ENCODE results near the gene ZNF445.
"Not testable (repeated sequence)": the region's sequence is repeated elsewhere in the genome, so short reads cannot be mapped to it uniquely, and the experiment has no call there.

The ZNF445 gene

GRCh38 chr3:44476963-44477311, 533 bp downstream of the ZNF445 start:
- DNase-seq: no peak

- no peak for DNase-seq
Measured at GRCh38 chr3:44476181-44476611, 1.3 kb downstream of the ZNF445 start.

GRCh38 chr3:44474886-44475285, 2.6 kb downstream of the ZNF445 start:
- DNase-seq: not testable (repeated sequence)

- DNase-seq: no peak
Measured at GRCh38 chr3:44470430-44470829, 7.0 kb downstream of the ZNF445 start.

- no peak for DNase-seq
Measured at GRCh38 chr3:44469914-44470313, 7.6 kb downstream of the ZNF445 start.

GRCh38 chr3:44468572-44469520, 8.6 kb downstream of the ZNF445 start:
- DNase-seq: peak in 2 of 56 donors; percentile 1 to 2

- DNase-seq: not testable (repeated sequence)
Measured at GRCh38 chr3:44468099-44468537, 9.4 kb downstream of the ZNF445 start.

- DNase-seq: no peak
Measured at GRCh38 chr3:44467241-44467640, 10.2 kb downstream of the ZNF445 start.

- DNase-seq: not testable (repeated sequence)
Measured at GRCh38 chr3:44464920-44465319, 12.6 kb downstream of the ZNF445 start.

- DNase-seq: no peak
Measured at GRCh38 chr3:44464509-44464908, 13.0 kb downstream of the ZNF445 start.

- DNase-seq: not testable (repeated sequence)
Measured at GRCh38 chr3:44460050-44460449, 17.4 kb downstream of the ZNF445 start.

- DNase-seq: no peak
Measured at GRCh38 chr3:44455318-44455717, 22.2 kb downstream of the ZNF445 start.

GRCh38 chr3:44454258-44454657, 23.2 kb downstream of the ZNF445 start:
- DNase-seq: no peak

- DNase-seq: no peak
Measured at GRCh38 chr3:44451441-44451840, 26.0 kb downstream of the ZNF445 start.

- DNase-seq: no peak
Measured at GRCh38 chr3:44446929-44447328, 30.5 kb downstream of the ZNF445 start.

- DNase-seq: no peak
Measured at GRCh38 chr3:44445786-44446185, 31.7 kb downstream of the ZNF445 start.

- no peak for DNase-seq
Measured at GRCh38 chr3:44444896-44445691, 32.4 kb downstream of the ZNF445 start.

GRCh38 chr3:44444437-44444836, 33.0 kb downstream of the ZNF445 start:
- no peak for DNase-seq

GRCh38 chr3:44442596-44443309, 34.7 kb downstream of the ZNF445 start:
- no peak for DNase-seq

GRCh38 chr3:44439499-44440295, 37.8 kb downstream of the ZNF445 start:
- peak in 23 of 56 donors; percentile 3 to 55 (median 10) for DNase-seq

- no peak for DNase-seq
Measured at GRCh38 chr3:44437800-44438199, 39.7 kb downstream of the ZNF445 start.

Measured in amygdala (tissue), 56 donors.